HepG2 (cell line): ENCODE data around the gene PCGF5. TPM values are rescaled to one million over a fixed set of nuclear protein-coding genes. Genes with fewer than 3 reads are reported as not detected.

ENCODE experiments used
- ATAC-seq: fragments of 200-7000 bp; cut with Tn5 transposase; 3 replicates; pipeline ENCODE4 v1.9.1; 2020; ENCODE audit warnings: mild to moderate bottlenecking, moderate library complexity
- BruUV-seq: library from RNA; stranded (reverse); fragments of 400-500 nt; replicated peaks from 2 replicates; lab custom pipeline; 2021; lab: Mats Ljungman, UMichigan
- CTCF ChIA-PET: fragments of 300-600 bp; formaldehyde crosslinking; extraction: SDS; loops from one replicate; lab custom pipeline; 2021; ENCODE audit warnings: low total read pairs, inconsistent platforms, low intra/inter-chr PET ratio; lab: Yijun Ruan, JAX
- POLR2A ChIA-PET: fragments of 350-600 bp; sonication (Branson Sonifier 250); formaldehyde crosslinking; loops from one replicate; lab custom pipeline; 2020; ENCODE audit warnings: antibody characterized with exemption, inconsistent platforms; lab: Yijun Ruan, JAX
- DNase-seq: peaks from one replicate; pipeline ENCODE4 v3.0.0-alpha.2; 2015; ENCODE audit warnings: low spot score
- FAIRE-seq: peaks from 3 replicates; lab custom pipeline; 2011; peaks lifted over from hg19 to GRCh38; lab: Jason Lieb, UNC
- H2AFZ ChIP-seq: one replicate; pipeline ENCODE4 v1.6.1; 2011; ENCODE audit warnings: low read length, inconsistent platforms
- H3K27ac ChIP-seq: fragments of 300-600 bp; 3 replicates; pipeline ENCODE4 v1.8.0; 2011; ENCODE audit warnings: mixed run types, mild to moderate bottlenecking, mixed read lengths, low read length, inconsistent platforms; ENCODE audit not compliant: insufficient read depth; ENCODE audit errors: extremely low read length
- H3K27me3 ChIP-seq, 2 experiments: fragments of 200-600 bp in 1 of 2; 2 replicates in 1 of 2; 3 replicates in 1 of 2; pipeline versions ENCODE4 v1.6.0 to v1.8.0; 2011; ENCODE audit warnings: low read length in 2 of 2, mild to moderate bottlenecking in 2 of 2, moderate library complexity in 2 of 2, inconsistent platforms in 1 of 2; ENCODE audit not compliant: insufficient read depth in 2 of 2, control insufficient read depth in 1 of 2
- H3K36me3 ChIP-seq, 2 experiments: fragments of 200-600 bp in 1 of 2; replicated peaks in 1 of 2; 2 replicates in 1 of 2; 3 replicates in 1 of 2; pipeline versions ENCODE4 v1.5.1 to v1.8.0; 2011; ENCODE audit warnings: low read length in 2 of 2, inconsistent platforms in 1 of 2; ENCODE audit not compliant: insufficient read depth in 2 of 2, control insufficient read depth in 1 of 2
- H3K4me1 ChIP-seq: 2 replicates; pipeline ENCODE4 v1.5.1; 2012; ENCODE audit warnings: low read length, inconsistent platforms; ENCODE audit not compliant: insufficient read depth
- H3K4me2 ChIP-seq: 2 replicates; pipeline ENCODE4 v1.6.0; 2011; ENCODE audit warnings: low read depth, low read length, inconsistent platforms
- H3K4me3 ChIP-seq, 3 experiments: fragments of 200-600 bp in 1 of 3; sonication (generic), shearing (Covaris generic) in 1 of 3; replicated peaks in 1 of 3; 2 replicates each; pipeline ENCODE4 v1.5.1; 2011 to 2016; ENCODE audit warnings: low read length in 3 of 3, inconsistent platforms in 2 of 3, low read depth in 2 of 3, mild to moderate bottlenecking in 2 of 3, control low read depth in 1 of 3, mixed read lengths in 1 of 3; ENCODE audit not compliant: insufficient read depth in 1 of 3
- H3K79me2 ChIP-seq: one replicate; pipeline ENCODE4 v1.6.1; 2011; ENCODE audit warnings: low read length, inconsistent platforms; ENCODE audit not compliant: insufficient read depth
- H3K9ac ChIP-seq: 2 replicates; pipeline ENCODE4 v1.6.0; 2011; ENCODE audit warnings: mild to moderate bottlenecking, low read depth, low read length, inconsistent platforms; ENCODE audit not compliant: insufficient read depth
- H3K9me3 ChIP-seq: 2 replicates; pipeline ENCODE4 v1.5.1; 2012; ENCODE audit warnings: mild to moderate bottlenecking, low read length
- H4K20me1 ChIP-seq: 2 replicates; pipeline ENCODE4 v1.6.0; 2011; ENCODE audit warnings: inconsistent platforms, mild to moderate bottlenecking, low read length, moderate library complexity; ENCODE audit not compliant: insufficient read depth
- ARNT ChIP-seq: fragments of 450-650 bp; IDR thresholded peaks from 2 replicates; pipeline ENCODE4 v1.6.1; 2017
- HNRNPK ChIP-seq: fragments of 200-400 bp; formaldehyde crosslinking; IDR thresholded peaks from 2 replicates; pipeline ENCODE4 v1.6.1; 2018; ENCODE audit warnings: low read length, low read depth, moderate library complexity, mild to moderate bottlenecking; ENCODE audit not compliant: poor library complexity, severe bottlenecking
- HOXA5 ChIP-seq: sonication (generic); formaldehyde crosslinking; IDR thresholded peaks from 2 replicates; pipeline ENCODE4 v1.4.0; 2020; ENCODE audit warnings: missing genetic modification reagents
- JUND ChIP-seq: sonication (generic); formaldehyde crosslinking; IDR thresholded peaks from 2 replicates; pipeline ENCODE4 v1.8.0; 2022; ENCODE audit warnings: mild to moderate bottlenecking, missing genetic modification reagents
- KAT2B ChIP-seq: fragments of 150-350 bp; IDR thresholded peaks from 2 replicates; pipeline ENCODE4 v1.6.1; 2014; ENCODE audit warnings: low read depth, low read length, borderline replicate concordance
- NFE2 ChIP-seq: sonication (generic); formaldehyde crosslinking; IDR thresholded peaks from 2 replicates; pipeline ENCODE4 v1.4.0; 2020; ENCODE audit warnings: missing genetic modification reagents
- RXRA ChIP-seq: sonication (generic); formaldehyde crosslinking; IDR thresholded peaks from 2 replicates; pipeline ENCODE4 v1.5.1; 2020; ENCODE audit warnings: missing genetic modification reagents
- ZEB1 ChIP-seq: IDR thresholded peaks from 2 replicates; pipeline ENCODE4 v1.6.1; 2012; ENCODE audit warnings: mild to moderate bottlenecking, low read depth, inconsistent platforms; ENCODE audit not compliant: insufficient replicate concordance
- ZFP37 ChIP-seq: sonication (generic); formaldehyde crosslinking; IDR thresholded peaks from 2 replicates; pipeline ENCODE4 v1.4.0; 2020; ENCODE audit warnings: missing genetic modification reagents, borderline replicate concordance
- ZKSCAN1 ChIP-seq: fragments of 150-350 bp; IDR thresholded peaks from 2 replicates; pipeline ENCODE4 v1.6.1; 2014; ENCODE audit warnings: low read length
- ZNF20 ChIP-seq: sonication (generic); formaldehyde crosslinking; IDR thresholded peaks from 2 replicates; pipeline ENCODE4 v1.4.0; 2020; ENCODE audit warnings: mild to moderate bottlenecking, moderate library complexity, missing genetic modification reagents
- ZNF598 ChIP-seq: sonication (generic); formaldehyde crosslinking; IDR thresholded peaks from 2 replicates; pipeline ENCODE4 v1.5.1; 2020; ENCODE audit warnings: mild to moderate bottlenecking, missing genetic modification reagents, borderline replicate concordance
- ZNF616 ChIP-seq: sonication (generic); formaldehyde crosslinking; IDR thresholded peaks from 2 replicates; pipeline ENCODE4 v1.5.0; 2020; ENCODE audit warnings: low read depth, mild to moderate bottlenecking, missing genetic modification reagents
- ZNF674 ChIP-seq: sonication (generic); formaldehyde crosslinking; IDR thresholded peaks from 2 replicates; pipeline ENCODE4 v1.5.0; 2020; ENCODE audit warnings: low read depth, mild to moderate bottlenecking, missing genetic modification reagents
- ZNF792 ChIP-seq: IDR thresholded peaks from 2 replicates; pipeline ENCODE4 v1.6.1; 2016
- WGBS: methylation state at CpG from one replicate; pipeline ENCODE4 v1.1.6; 2017; ENCODE audit warnings: low lambda C conversion rate; 5-methylcytosine and 5-hydroxymethylcytosine counted together
- in situ Hi-C: cut with HindIII; loops from 2 replicates; pipeline ENCODE4 v1.10.0; 2017; ENCODE audit warnings: low pct_unique_long_range_greater_than_20kb; ENCODE audit not compliant: extremely low pct_ligation_motif_present
- intact Hi-C: fragments of 100-400 bp; cut with micrococcal nuclease; formaldehyde crosslinking; loops from one replicate; pipeline ENCODE4 v1.10.0; 2022; ENCODE audit not compliant: unreplicated experiment
- polyA plus RNA-seq, 8 experiments: library from polyadenylated mRNA; depleted of rRNA in 3 of 8; stranded (reverse) in 7 of 8; unstranded in 1 of 8; fragments of >200 nt; fragmentation: Illumina TruSeq in 4 of 8; extraction: Trizol in 4 of 8; gene quantifications; 2 replicates each; pipeline versions ENCODE4 v1.2.1 to v1.2.3, GENCODE V29; 2011 to 2016; ENCODE audit warnings: low read depth in 4 of 8, missing spikeins in 1 of 8, mixed read lengths in 1 of 8; ENCODE audit not compliant: insufficient read depth in 1 of 8
- total RNA-seq, 5 experiments: library from RNA; depleted of rRNA; stranded (reverse); fragments of >200 nt; fragmentation: Illumina TruSeq; extraction: Trizol; gene quantifications; 2 replicates each; pipeline ENCODE4 v1.2.3, GENCODE V29; 2016; ENCODE audit warnings: low read depth in 1 of 5
- TF ChIP-seq, protein P1 (sequence below), 2 experiments: sonication (generic) in 1 of 2; formaldehyde crosslinking in 1 of 2; IDR thresholded peaks; 2 replicates each; pipeline versions ENCODE4 v1.4.0 to v1.6.1; 2016 to 2020; ENCODE audit warnings: borderline replicate concordance in 1 of 2, low read depth in 1 of 2, mild to moderate bottlenecking in 1 of 2, missing genetic modification reagents in 1 of 2
- TF ChIP-seq, protein P2 (sequence below): sonication (generic); formaldehyde crosslinking; IDR thresholded peaks from 2 replicates; pipeline ENCODE4 v1.9.0; 2021; ENCODE audit warnings: missing genetic modification reagents, borderline replicate concordance
- TF ChIP-seq, protein P3 (sequence below): sonication (generic); formaldehyde crosslinking; IDR thresholded peaks from 2 replicates; pipeline ENCODE4 v1.8.0; 2022; ENCODE audit warnings: missing genetic modification reagents, low read depth, mild to moderate bottlenecking, borderline replicate concordance

PCGF5 gene
- total and polyA plus RNA-seq, 2 of the 13 experiments (the other 11 are each of a cell fraction or from before 2014, with no cell fraction given), result 61.3 to 138 TPM

DNA sequence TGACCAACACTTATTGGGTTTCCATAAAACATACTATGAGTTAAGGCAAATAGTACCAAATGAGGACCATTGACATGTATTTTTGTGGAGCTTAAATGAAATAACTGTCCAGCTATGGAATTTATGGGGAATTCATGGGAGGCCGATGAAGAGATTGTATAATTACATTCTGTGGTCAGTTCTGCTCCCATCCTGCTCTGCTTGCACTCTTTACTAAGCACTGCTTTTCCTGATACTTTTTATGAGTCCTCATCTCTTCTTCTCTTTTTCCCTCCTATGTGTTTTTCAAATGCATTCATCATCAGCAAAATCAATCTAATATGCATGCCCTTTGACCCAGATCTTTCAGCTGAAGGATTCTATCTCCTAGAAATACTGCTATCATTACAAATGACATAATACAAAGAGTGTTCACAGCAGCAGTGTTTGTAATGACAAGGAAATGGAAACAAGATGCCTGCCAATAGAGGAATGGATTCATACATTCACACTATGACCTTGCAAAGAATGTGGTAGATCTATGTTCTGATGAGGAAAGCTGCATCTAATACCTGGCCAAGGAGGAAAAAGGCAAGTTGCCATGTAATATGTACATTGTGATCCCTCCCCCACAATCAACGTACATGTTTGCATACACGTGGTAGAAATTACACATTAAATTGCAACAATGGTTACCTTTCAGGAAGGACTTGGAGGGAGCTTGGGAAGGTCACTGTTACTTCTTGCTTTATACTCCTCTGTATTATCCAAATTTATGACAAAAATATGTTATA, 73.9 kb downstream of the PCGF5 start:
- intact Hi-C loops (no loop called here), in situ Hi-C loops (loop anchor here (10.0 kb wide), 1 partner anchor 260 kb away; no protein-coding TSS in a partner anchor)
- no peaks in the 10 kb centered on the region for H3K36me3 ChIP-seq
- H3K27ac ChIP-seq, result no peak overlapping the region
- peaks cover 1 to 12% of the 10 kb centered on the region in 2 experiments; a peak in 1 of 5 replicates for H3K27me3 ChIP-seq
- DNase-seq (no peak), FAIRE-seq (no peak), ATAC-seq (no peak)
- CTCF ChIA-PET, result no interaction called here
- peaks cover 16% of the 10 kb centered on the region for H3K4me1 ChIP-seq
- no peaks in the 10 kb centered on the region for H4K20me1 ChIP-seq
- H3K9me3 ChIP-seq, result no peaks in the 10 kb centered on the region
- H3K9ac ChIP-seq, result no peak overlapping the region
- no peak overlapping the region for H2AFZ ChIP-seq
- POLR2A ChIA-PET, result no interaction called here
- no peak overlapping the region for H3K4me2 ChIP-seq
- WGBS, result 5% methylated on average over 3 of the region's 3 CpGs
- no peak overlapping the region for H3K4me3 ChIP-seq
- no peaks in the 10 kb centered on the region for H3K79me2 ChIP-seq
- no TSS peak for BruUV-seq
- TF ChIP-seq ZNF598, result no peak
- TF ChIP-seq ZEB1, result no peak
- no peak for TF ChIP-seq ARNT
- TF ChIP-seq, protein P1, sequence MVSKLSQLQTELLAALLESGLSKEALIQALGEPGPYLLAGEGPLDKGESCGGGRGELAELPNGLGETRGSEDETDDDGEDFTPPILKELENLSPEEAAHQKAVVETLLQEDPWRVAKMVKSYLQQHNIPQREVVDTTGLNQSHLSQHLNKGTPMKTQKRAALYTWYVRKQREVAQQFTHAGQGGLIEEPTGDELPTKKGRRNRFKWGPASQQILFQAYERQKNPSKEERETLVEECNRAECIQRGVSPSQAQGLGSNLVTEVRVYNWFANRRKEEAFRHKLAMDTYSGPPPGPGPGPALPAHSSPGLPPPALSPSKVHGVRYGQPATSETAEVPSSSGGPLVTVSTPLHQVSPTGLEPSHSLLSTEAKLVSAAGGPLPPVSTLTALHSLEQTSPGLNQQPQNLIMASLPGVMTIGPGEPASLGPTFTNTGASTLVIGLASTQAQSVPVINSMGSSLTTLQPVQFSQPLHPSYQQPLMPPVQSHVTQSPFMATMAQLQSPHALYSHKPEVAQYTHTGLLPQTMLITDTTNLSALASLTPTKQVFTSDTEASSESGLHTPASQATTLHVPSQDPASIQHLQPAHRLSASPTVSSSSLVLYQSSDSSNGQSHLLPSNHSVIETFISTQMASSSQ (IDR thresholded peaks at IDR 0.05; ENCODE audit: low read depth), result no peak
- TF ChIP-seq, protein P1 (CRISPR knock-in tag; IDR thresholded peaks at IDR 0.05; ENCODE audit: borderline replicate concordance), result no peak
- TF ChIP-seq ZNF674 (CRISPR knock-in tag), result no peak
- TF ChIP-seq, protein P2, sequence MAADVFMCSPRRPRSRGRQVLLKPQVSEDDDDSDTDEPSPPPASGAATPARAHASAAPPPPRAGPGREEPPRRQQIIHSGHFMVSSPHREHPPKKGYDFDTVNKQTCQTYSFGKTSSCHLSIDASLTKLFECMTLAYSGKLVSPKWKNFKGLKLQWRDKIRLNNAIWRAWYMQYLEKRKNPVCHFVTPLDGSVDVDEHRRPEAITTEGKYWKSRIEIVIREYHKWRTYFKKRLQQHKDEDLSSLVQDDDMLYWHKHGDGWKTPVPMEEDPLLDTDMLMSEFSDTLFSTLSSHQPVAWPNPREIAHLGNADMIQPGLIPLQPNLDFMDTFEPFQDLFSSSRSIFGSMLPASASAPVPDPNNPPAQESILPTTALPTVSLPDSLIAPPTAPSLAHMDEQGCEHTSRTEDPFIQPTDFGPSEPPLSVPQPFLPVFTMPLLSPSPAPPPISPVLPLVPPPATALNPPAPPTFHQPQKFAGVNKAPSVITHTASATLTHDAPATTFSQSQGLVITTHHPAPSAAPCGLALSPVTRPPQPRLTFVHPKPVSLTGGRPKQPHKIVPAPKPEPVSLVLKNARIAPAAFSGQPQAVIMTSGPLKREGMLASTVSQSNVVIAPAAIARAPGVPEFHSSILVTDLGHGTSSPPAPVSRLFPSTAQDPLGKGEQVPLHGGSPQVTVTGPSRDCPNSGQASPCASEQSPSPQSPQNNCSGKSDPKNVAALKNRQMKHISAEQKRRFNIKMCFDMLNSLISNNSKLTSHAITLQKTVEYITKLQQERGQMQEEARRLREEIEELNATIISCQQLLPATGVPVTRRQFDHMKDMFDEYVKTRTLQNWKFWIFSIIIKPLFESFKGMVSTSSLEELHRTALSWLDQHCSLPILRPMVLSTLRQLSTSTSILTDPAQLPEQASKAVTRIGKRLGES (CRISPR knock-in tag), result no peak
- TF ChIP-seq HOXA5, result no peak
- TF ChIP-seq ZKSCAN1, result no peak
- TF ChIP-seq ZNF616 (CRISPR knock-in tag), result no peak
- TF ChIP-seq ZNF792 (CRISPR knock-in tag), result no peak
- no peak for TF ChIP-seq ZFP37 (CRISPR knock-in tag)
- TF ChIP-seq RXRA, result no peak
- no peak for TF ChIP-seq HNRNPK
- TF ChIP-seq, protein P3, sequence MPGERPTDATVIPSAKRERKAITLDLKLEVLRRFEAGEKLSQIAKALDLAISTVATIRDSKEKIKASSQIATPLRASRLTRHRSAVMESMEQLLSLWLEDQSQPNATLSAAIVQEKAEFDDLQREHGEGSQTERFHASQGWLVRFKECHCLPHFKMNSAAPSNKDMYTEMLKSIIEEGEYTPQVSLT (CRISPR knock-in tag), result no peak
- no peak for TF ChIP-seq JUND (CRISPR knock-in tag)
- TF ChIP-seq KAT2B, result no peak
- no peak for TF ChIP-seq ZNF20 (CRISPR knock-in tag)
- TF ChIP-seq NFE2 (CRISPR knock-in tag), result no peak
